A673 (cell line): ENCODE data around the gene SPO11. TPM values are rescaled to one million over a fixed set of nuclear protein-coding genes. Genes with fewer than 3 reads are reported as not detected.

Source experiments
- BruUV-seq: library from RNA; stranded (reverse); fragments of 400-500 nt; replicated peaks from 2 replicates; lab custom pipeline; 2021; lab: Mats Ljungman, UMichigan
- CTCF ChIA-PET: fragments of 300-600 bp; sonication (Branson Sonifier 250); formaldehyde crosslinking; loops from one replicate; lab custom pipeline; 2022; ENCODE audit warnings: antibody characterized with exemption; lab: Charles Lee
- POLR2A ChIA-PET: fragments of 300-600 bp; sonication (Branson Sonifier 250); formaldehyde crosslinking; loops from one replicate; lab custom pipeline; 2022; ENCODE audit warnings: antibody characterized with exemption; ENCODE audit not compliant: low non-redundant PET; lab: Charles Lee
- DNase-seq: peaks from one replicate; pipeline ENCODE4 v3.0.0-alpha.2; 2015; ENCODE audit warnings: low spot score
- H3K27ac ChIP-seq: fragments of 200-600 bp; sonication (generic); 2 replicates; pipeline ENCODE4 v1.5.1; 2016; ENCODE audit warnings: mixed run types, low read depth, mild to moderate bottlenecking, mixed read lengths, antibody characterized with exemption, low read length; ENCODE audit not compliant: poor library complexity, severe bottlenecking
- H3K27me3 ChIP-seq: fragments of 200-600 bp; sonication (generic); replicated peaks from 2 replicates; pipeline ENCODE4 v1.6.1; 2017; ENCODE audit warnings: mixed run types, low read depth, mild to moderate bottlenecking, mixed read lengths, antibody characterized with exemption, low read length; ENCODE audit not compliant: insufficient read depth, poor library complexity
- H3K36me3 ChIP-seq: fragments of 200-600 bp; sonication (generic); 2 replicates; pipeline ENCODE4 v1.6.1; 2016; ENCODE audit warnings: mixed run types, mild to moderate bottlenecking, mixed read lengths, antibody characterized with exemption, low read length; ENCODE audit not compliant: insufficient read depth, poor library complexity, severe bottlenecking
- H3K4me1 ChIP-seq: fragments of 200-600 bp; sonication (generic); 2 replicates; pipeline ENCODE4 v1.6.1; 2017; ENCODE audit warnings: mixed run types, mild to moderate bottlenecking, mixed read lengths, antibody characterized with exemption, low read length; ENCODE audit not compliant: insufficient read depth, poor library complexity, severe bottlenecking
- H3K4me3 ChIP-seq: fragments of 200-600 bp; sonication (generic); 2 replicates; pipeline ENCODE4 v1.5.1; 2016; ENCODE audit warnings: low read depth, mixed run types, mild to moderate bottlenecking, mixed read lengths, low read length; ENCODE audit not compliant: poor library complexity, severe bottlenecking
- H3K9me3 ChIP-seq: fragments of 200-600 bp; sonication (generic); 2 replicates; pipeline ENCODE4 v1.6.1; 2016; ENCODE audit warnings: mixed run types, low read depth, mild to moderate bottlenecking, mixed read lengths, antibody characterized with exemption, low read length; ENCODE audit not compliant: poor library complexity, severe bottlenecking
- CTCF ChIP-seq: fragments of 300-800, 200-600 bp; sonication (generic); conservative IDR thresholded peaks from 2 replicates; pipeline ENCODE4 v1.5.1; 2017; ENCODE audit warnings: low read depth, mild to moderate bottlenecking, antibody characterized with exemption, low read length, moderate library complexity, mixed read lengths
- EZH2 ChIP-seq: fragments of 200-600 bp; sonication (generic); IDR thresholded peaks from 2 replicates; pipeline ENCODE4 v1.6.1; 2017; ENCODE audit warnings: borderline replicate concordance, low read depth, mild to moderate bottlenecking, mixed read lengths, antibody characterized with exemption, low read length; ENCODE audit not compliant: poor library complexity, severe bottlenecking
- intact Hi-C: fragments of 100-400 bp; cut with micrococcal nuclease; formaldehyde crosslinking; loops from one replicate; pipeline ENCODE4 v1.10.0; 2022; ENCODE audit not compliant: unreplicated experiment
- microRNA-seq: library from miRNA; unstranded; fragments of <30 nt; microRNA quantifications from one replicate; pipeline ENCODE4 v1.2.0, GENCODE V29; 2021
- total RNA-seq: library from RNA; stranded (reverse); gene quantifications from 2 replicates; pipeline ENCODE4 v1.2.3, GENCODE V29; 2021

SPO11 gene
- total RNA-seq, 1 experiment from 2014 or later, result not detected

- H3K4me3 ChIP-seq, result peak overlapping the region; percentile 72
- no peaks in the 10 kb centered on the region for H3K9me3 ChIP-seq
- DNase-seq, result peak; percentile 51
- TF ChIP-seq EZH2 (no peak), CTCF (no peak)
- H3K36me3 ChIP-seq, result peaks cover 31% of the 10 kb centered on the region
- ChIA-PET POLR2A (no interaction called here), CTCF (no interaction called here)
- peaks cover 18% of the 10 kb centered on the region for H3K4me1 ChIP-seq
- BruUV-seq, result no TSS peak
- peak overlapping the region; percentile 63 for H3K27ac ChIP-seq
- intact Hi-C loops, result no loop called here
- H3K27me3 ChIP-seq, result no peaks in the 10 kb centered on the region
Observed at GRCh38 chr20:57391439-57392301, 62.1 kb downstream of the SPO11 start.

GRCh38 chr20:57392512-57393271, 63.1 kb downstream of the SPO11 start:
- peaks cover 18% of the 10 kb centered on the region for H3K4me1 ChIP-seq
- ChIA-PET POLR2A (no interaction called here), CTCF (no interaction called here)
- peak overlapping the region; percentile 72 for H3K4me3 ChIP-seq
- TSS peak; percentile 40 for BruUV-seq
- H3K36me3 ChIP-seq, result peaks cover 39% of the 10 kb centered on the region
- no peaks in the 10 kb centered on the region for H3K9me3 ChIP-seq
- intact Hi-C loops, result no loop called here
- TF ChIP-seq EZH2, result no peak
- TF ChIP-seq CTCF, result no peak
- H3K27ac ChIP-seq, result peak overlapping the region; percentile 42
- DNase-seq, result no peak
- H3K27me3 ChIP-seq, result no peaks in the 10 kb centered on the region

Small RNA genes lying within 50 kb of the gene (microRNA-seq; reads per million reads assigned to microRNA genes)
- not detected for gene MIR4325

Other genes with a start within 250 kb of the SPO11 start
- gene BMP7, start 63.2 kb upstream of the SPO11 start, total RNA-seq, result 7.5 and 18.9 TPM in 2 replicates
- 59.4 and 70.9 TPM in 2 replicates for gene RAE1, start 21.5 kb downstream of the SPO11 start, total RNA-seq
- gene RBM38, start 61.6 kb downstream of the SPO11 start, total RNA-seq, result 51.7 and 52.7 TPM in 2 replicates
- 0.90 and 1.6 TPM in 2 replicates for gene CTCFL, start 195.3 kb downstream of the SPO11 start, total RNA-seq
- not detected in 2 replicates for gene PCK1, start 231.3 kb downstream of the SPO11 start, total RNA-seq